ENCODE measurements around the gene RNASET2.

The RNASET2 gene

DNA sequence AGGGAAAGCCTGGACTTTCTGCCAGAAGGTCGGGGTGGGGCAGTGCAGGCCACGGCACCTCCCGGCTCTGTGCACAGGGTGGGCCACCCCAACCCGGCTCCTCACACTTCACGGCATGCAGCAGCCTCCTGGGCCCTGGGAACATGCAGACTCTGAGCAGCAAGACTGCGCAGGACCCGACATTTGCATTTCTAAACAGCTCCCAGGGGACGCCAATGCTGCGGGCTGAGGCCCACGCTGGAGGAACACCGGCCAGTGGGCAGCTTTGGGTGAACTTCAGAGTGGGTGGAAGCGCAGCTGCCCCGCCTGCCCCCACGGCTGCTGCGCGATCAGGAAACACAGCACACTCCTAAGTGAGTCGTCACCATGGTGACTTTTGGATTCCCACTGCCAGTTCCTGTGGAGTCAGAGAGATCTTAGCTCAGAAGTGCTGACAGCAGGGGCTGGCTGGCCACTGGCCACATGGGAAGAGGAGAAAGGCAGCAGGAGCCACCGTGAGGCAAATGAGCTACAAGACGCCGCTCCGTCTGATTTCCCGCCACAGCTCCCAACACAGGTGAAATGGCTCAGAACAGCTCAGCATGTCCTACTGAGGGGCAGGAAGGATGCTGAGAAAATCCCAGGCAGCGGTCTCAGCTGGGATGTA, 52.1 kb downstream of the RNASET2 start:
- Histone ChIP-seq H3K36me3 (no peaks in the 10 kb centered on the region), H3K27me3 (ENCODE audit: insufficient read depth, low read depth, severe bottlenecking) (no peaks in the 10 kb centered on the region), H3K9me3 (ENCODE audit: severe bottlenecking) (no peaks in the 10 kb centered on the region), H3K4me3 (ENCODE audit: low read depth, low read length) (no peak overlapping the region), H3K27ac (no peak overlapping the region)
- no peak for TF ChIP-seq CTCF (IDR thresholded peaks at IDR 0.05; ENCODE audit: low read depth, low read length)
- DNase-seq = no peak

GRCh38 chr6:166903500-166903899, 52.9 kb downstream of the RNASET2 start:
- H3K36me3 ChIP-seq = no peaks in the 10 kb centered on the region
- no peak overlapping the region for H3K4me3 ChIP-seq (ENCODE audit: low read depth, low read length)
- TF ChIP-seq CTCF (IDR thresholded peaks at IDR 0.05; ENCODE audit: low read depth, low read length) = no peak
- no peak overlapping the region for H3K27ac ChIP-seq
- DNase-seq = no peak
- no peaks in the 10 kb centered on the region for H3K9me3 ChIP-seq (ENCODE audit: severe bottlenecking)
- H3K27me3 ChIP-seq (ENCODE audit: insufficient read depth, low read depth, severe bottlenecking) = no peaks in the 10 kb centered on the region

- Histone ChIP-seq H3K9me3 (ENCODE audit: severe bottlenecking) (no peaks in the 10 kb centered on the region), H3K4me3 (ENCODE audit: low read depth, low read length) (no peak overlapping the region), H3K36me3 (no peaks in the 10 kb centered on the region), H3K27me3 (ENCODE audit: insufficient read depth, low read depth, severe bottlenecking) (no peaks in the 10 kb centered on the region), H3K27ac (no peak overlapping the region)
- no peak for DNase-seq
- TF ChIP-seq CTCF (IDR thresholded peaks at IDR 0.05; ENCODE audit: low read depth, low read length) = no peak
Observed at GRCh38 chr6:166903027-166903426, 53.3 kb downstream of the RNASET2 start.

GRCh38 chr6:166902211-166902755, 54.1 kb downstream of the RNASET2 start:
- Histone ChIP-seq H3K27me3 (ENCODE audit: insufficient read depth, low read depth, severe bottlenecking) (no peaks in the 10 kb centered on the region), H3K27ac (no peak overlapping the region), H3K9me3 (ENCODE audit: severe bottlenecking) (no peaks in the 10 kb centered on the region), H3K36me3 (no peaks in the 10 kb centered on the region), H3K4me3 (ENCODE audit: low read depth, low read length) (no peak overlapping the region)
- DNase-seq = no peak
- TF ChIP-seq CTCF (IDR thresholded peaks at IDR 0.05; ENCODE audit: low read depth, low read length) = no peak

DNA sequence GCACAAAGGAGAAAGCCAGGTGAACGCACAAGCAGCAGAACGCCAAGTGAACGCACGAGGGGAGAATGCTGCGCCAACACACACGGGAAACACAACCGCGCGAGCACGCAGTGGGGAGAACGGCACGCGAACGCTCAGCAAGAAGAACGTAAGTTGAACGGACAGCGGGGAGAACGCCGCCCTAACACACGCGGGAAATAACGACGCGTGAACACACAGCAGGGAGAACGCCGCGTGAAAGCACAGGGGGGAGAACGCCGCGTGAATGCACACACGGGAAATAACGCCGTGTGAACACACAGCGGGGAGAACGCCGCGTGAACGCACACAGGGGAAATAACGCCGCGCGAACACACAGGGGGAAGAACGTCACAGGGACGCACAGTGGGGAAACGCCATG, 54.7 kb downstream of the RNASET2 start:
- Histone ChIP-seq H3K27ac (no peak overlapping the region), H3K27me3 (ENCODE audit: insufficient read depth, low read depth, severe bottlenecking) (no peaks in the 10 kb centered on the region), H3K9me3 (ENCODE audit: severe bottlenecking) (no peaks in the 10 kb centered on the region), H3K4me3 (ENCODE audit: low read depth, low read length) (no peak overlapping the region), H3K36me3 (no peaks in the 10 kb centered on the region)
- DNase-seq = no peak
- no peak for TF ChIP-seq CTCF (IDR thresholded peaks at IDR 0.05; ENCODE audit: low read depth, low read length)

Data from WERI-Rb-1 (cell line).